ENCODE data around the gene NRG4.

GRCh38 chr15:75925440-75925839 lies 86.8 kb downstream of the NRG4 start:
- TF ChIP-seq EZH2 (IDR thresholded peaks at IDR 0.05; ENCODE audit: borderline replicate concordance, low read length) (no peak), CTCF (IDR thresholded peaks at IDR 0.05; ENCODE audit: low read length) (no peak)

All from OCI-LY1 (cell line).